Sigmoid colon (tissue), 4 donors: ENCODE data around the gene PRKN.

Experiments
- EP300 ChIP-seq, 4 donors: sonication (generic); formaldehyde crosslinking; IDR thresholded peaks; one replicate each; pipeline ENCODE4 v1.6.1; 2017; ENCODE audit warnings: antibody characterized with exemption in 4 of 4
- POLR2AphosphoS5 ChIP-seq, 4 donors: sonication (generic); formaldehyde crosslinking; IDR thresholded peaks; one replicate each; pipeline ENCODE4 v1.6.1; 2017; ENCODE audit warnings: antibody characterized with exemption in 4 of 4
- TF ChIP-seq, protein P1 (sequence below), 4 experiments: fragments of 450-650 bp in 3 of 4; fragments of 200-600 bp in 1 of 4; IDR thresholded peaks; one replicate each; pipeline ENCODE4 v1.5.1; 2016 to 2019; ENCODE audit warnings: antibody characterized with exemption in 4 of 4, mild to moderate bottlenecking in 3 of 4, moderate library complexity in 2 of 4

- TF ChIP-seq POLR2AphosphoS5 (IDR thresholded peaks at IDR 0.05): no peak
- no peak for TF ChIP-seq EP300 (IDR thresholded peaks at IDR 0.05)
- TF ChIP-seq, protein P1, sequence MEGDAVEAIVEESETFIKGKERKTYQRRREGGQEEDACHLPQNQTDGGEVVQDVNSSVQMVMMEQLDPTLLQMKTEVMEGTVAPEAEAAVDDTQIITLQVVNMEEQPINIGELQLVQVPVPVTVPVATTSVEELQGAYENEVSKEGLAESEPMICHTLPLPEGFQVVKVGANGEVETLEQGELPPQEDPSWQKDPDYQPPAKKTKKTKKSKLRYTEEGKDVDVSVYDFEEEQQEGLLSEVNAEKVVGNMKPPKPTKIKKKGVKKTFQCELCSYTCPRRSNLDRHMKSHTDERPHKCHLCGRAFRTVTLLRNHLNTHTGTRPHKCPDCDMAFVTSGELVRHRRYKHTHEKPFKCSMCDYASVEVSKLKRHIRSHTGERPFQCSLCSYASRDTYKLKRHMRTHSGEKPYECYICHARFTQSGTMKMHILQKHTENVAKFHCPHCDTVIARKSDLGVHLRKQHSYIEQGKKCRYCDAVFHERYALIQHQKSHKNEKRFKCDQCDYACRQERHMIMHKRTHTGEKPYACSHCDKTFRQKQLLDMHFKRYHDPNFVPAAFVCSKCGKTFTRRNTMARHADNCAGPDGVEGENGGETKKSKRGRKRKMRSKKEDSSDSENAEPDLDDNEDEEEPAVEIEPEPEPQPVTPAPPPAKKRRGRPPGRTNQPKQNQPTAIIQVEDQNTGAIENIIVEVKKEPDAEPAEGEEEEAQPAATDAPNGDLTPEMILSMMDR (IDR thresholded peaks at IDR 0.05): no peak
Observed at GRCh38 chr6:161445021-161445799, 1282.4 kb downstream of the PRKN start.
